HEK293 (cell line): Measurements from ENCODE around the gene PCDHGB7.

Source experiments
- CTCF ChIA-PET: fragments of 350-600 bp; formaldehyde crosslinking; extraction: SDS; loops from one replicate; lab custom pipeline; 2021; ENCODE audit warnings: antibody characterized with exemption; lab: Yijun Ruan, JAX
- POLR2A ChIA-PET: fragments of 300-600 bp; formaldehyde crosslinking; extraction: SDS; loops from one replicate; lab custom pipeline; 2020; ENCODE audit warnings: antibody characterized with exemption, inconsistent platforms; lab: Yijun Ruan, JAX
- H3K27ac ChIP-seq: fragments of 200-500 bp; sonication (Bioruptor generic); 2 replicates; pipeline ENCODE4 v1.5.1; 2014; ENCODE audit warnings: low read depth, low read length, control low read depth, inconsistent platforms; ENCODE audit errors: extremely low read depth
- H3K36me3 ChIP-seq, 2 experiments: fragments of 200-500 bp in 1 of 2; sonication (Bioruptor generic) in 1 of 2; 1 replicate in 1 of 2; 2 replicates in 1 of 2; pipeline ENCODE4 v1.5.1; 2014 to 2017; ENCODE audit warnings: inconsistent platforms in 2 of 2, low read length in 2 of 2; ENCODE audit not compliant: control insufficient read depth in 2 of 2, insufficient read depth in 1 of 2
- H3K4me1 ChIP-seq: fragments of 200-500 bp; sonication (Bioruptor generic); 2 replicates; pipeline ENCODE4 v1.5.1; 2014; ENCODE audit warnings: mild to moderate bottlenecking, low read length, inconsistent platforms; ENCODE audit not compliant: control insufficient read depth, insufficient read depth
- H3K4me3 ChIP-seq: 2 replicates; pipeline ENCODE4 v1.5.1; 2011; ENCODE audit warnings: low read depth, mild to moderate bottlenecking, control low read depth, low read length, moderate library complexity
- H3K9me3 ChIP-seq: fragments of 200-500 bp; sonication (Bioruptor generic); 2 replicates; pipeline ENCODE4 v1.5.1; 2014; ENCODE audit warnings: low read depth, low read length, inconsistent platforms; ENCODE audit not compliant: control insufficient read depth, insufficient read depth
- FEZF1 ChIP-seq: fragments of 450-650 bp; formaldehyde crosslinking; IDR thresholded peaks from 2 replicates; pipeline ENCODE4 v1.5.1; 2016; ENCODE audit warnings: missing biosample characterization, missing genetic modification characterization
- GFI1B ChIP-seq: fragments of 450-650 bp; formaldehyde crosslinking; IDR thresholded peaks from 2 replicates; pipeline ENCODE4 v1.5.1; 2016; ENCODE audit warnings: missing biosample characterization, missing genetic modification characterization
- ZFHX2 ChIP-seq: fragments of 450-650 bp; formaldehyde crosslinking; conservative IDR thresholded peaks from 2 replicates; pipeline ENCODE4 v1.5.1; 2016; ENCODE audit warnings: missing biosample characterization, missing genetic modification characterization
- ZNF24 ChIP-seq: fragments of 450-650 bp; formaldehyde crosslinking; IDR thresholded peaks from 2 replicates; pipeline ENCODE4 v1.5.1; 2016; ENCODE audit warnings: missing biosample characterization, missing genetic modification characterization
- ZNF558 ChIP-seq: fragments of 450-650 bp; formaldehyde crosslinking; IDR thresholded peaks from 2 replicates; pipeline ENCODE4 v1.5.1; 2016; ENCODE audit warnings: missing biosample characterization, missing genetic modification characterization
- ZNF658 ChIP-seq: fragments of 450-650 bp; formaldehyde crosslinking; IDR thresholded peaks from 2 replicates; pipeline ENCODE4; 2016; ENCODE audit warnings: missing biosample characterization, missing genetic modification characterization
- ZNF664 ChIP-seq: fragments of 450-650 bp; formaldehyde crosslinking; IDR thresholded peaks from 2 replicates; pipeline ENCODE4 v1.5.1; 2016; ENCODE audit warnings: missing biosample characterization, missing genetic modification characterization
- ZNF776 ChIP-seq: fragments of 450-650 bp; formaldehyde crosslinking; IDR thresholded peaks from 2 replicates; pipeline ENCODE4 v1.5.0; 2017; ENCODE audit warnings: missing biosample characterization, missing genetic modification characterization, borderline replicate concordance
- ZNF791 ChIP-seq: fragments of 450-650 bp; formaldehyde crosslinking; IDR thresholded peaks from 2 replicates; pipeline ENCODE4 v1.5.1; 2016; ENCODE audit warnings: missing biosample characterization, missing genetic modification characterization
- TF ChIP-seq, protein P1 (sequence below): fragments of 450-650 bp; formaldehyde crosslinking; IDR thresholded peaks from 2 replicates; pipeline ENCODE4 v1.5.1; 2017; ENCODE audit warnings: missing biosample characterization, missing genetic modification characterization
- TF ChIP-seq, protein P2 (sequence below): fragments of 450-650 bp; formaldehyde crosslinking; IDR thresholded peaks from 2 replicates; pipeline ENCODE4 v1.5.1; 2016; ENCODE audit warnings: missing biosample characterization, missing genetic modification characterization
- TF ChIP-seq, protein P3 (sequence below): fragments of 450-650 bp; formaldehyde crosslinking; IDR thresholded peaks from 2 replicates; pipeline ENCODE4 v1.5.1; 2016; ENCODE audit warnings: missing biosample characterization, missing genetic modification characterization
- TF ChIP-seq, protein P4 (sequence below): fragments of 450-650 bp; formaldehyde crosslinking; IDR thresholded peaks from 2 replicates; pipeline ENCODE4 v1.5.1; 2016; ENCODE audit warnings: missing biosample characterization, missing genetic modification characterization
- TF ChIP-seq, protein P5 (sequence below): fragments of 450-650 bp; formaldehyde crosslinking; IDR thresholded peaks from 2 replicates; pipeline ENCODE4 v1.5.1; 2016; ENCODE audit warnings: missing biosample characterization, missing genetic modification characterization
- TF ChIP-seq, protein P6 (sequence below): fragments of 450-650 bp; IDR thresholded peaks from 2 replicates; pipeline ENCODE4 v1.5.1; 2018; ENCODE audit warnings: missing biosample characterization, missing genetic modification characterization
- TF ChIP-seq, protein P7 (sequence below): fragments of 450-650 bp; formaldehyde crosslinking; IDR thresholded peaks from 2 replicates; pipeline ENCODE4 v1.5.1; 2016; ENCODE audit warnings: missing biosample characterization, missing genetic modification characterization
- TF ChIP-seq, protein P8 (sequence below): fragments of 450-650 bp; formaldehyde crosslinking; IDR thresholded peaks from 2 replicates; pipeline ENCODE4 v1.5.1; 2016; ENCODE audit warnings: missing biosample characterization, missing genetic modification characterization
- TF ChIP-seq, protein P9 (sequence below): fragments of 450-650 bp; formaldehyde crosslinking; IDR thresholded peaks from 2 replicates; pipeline ENCODE4 v1.5.1; 2016; ENCODE audit warnings: missing biosample characterization, missing genetic modification characterization

The PCDHGB7 gene

DNA sequence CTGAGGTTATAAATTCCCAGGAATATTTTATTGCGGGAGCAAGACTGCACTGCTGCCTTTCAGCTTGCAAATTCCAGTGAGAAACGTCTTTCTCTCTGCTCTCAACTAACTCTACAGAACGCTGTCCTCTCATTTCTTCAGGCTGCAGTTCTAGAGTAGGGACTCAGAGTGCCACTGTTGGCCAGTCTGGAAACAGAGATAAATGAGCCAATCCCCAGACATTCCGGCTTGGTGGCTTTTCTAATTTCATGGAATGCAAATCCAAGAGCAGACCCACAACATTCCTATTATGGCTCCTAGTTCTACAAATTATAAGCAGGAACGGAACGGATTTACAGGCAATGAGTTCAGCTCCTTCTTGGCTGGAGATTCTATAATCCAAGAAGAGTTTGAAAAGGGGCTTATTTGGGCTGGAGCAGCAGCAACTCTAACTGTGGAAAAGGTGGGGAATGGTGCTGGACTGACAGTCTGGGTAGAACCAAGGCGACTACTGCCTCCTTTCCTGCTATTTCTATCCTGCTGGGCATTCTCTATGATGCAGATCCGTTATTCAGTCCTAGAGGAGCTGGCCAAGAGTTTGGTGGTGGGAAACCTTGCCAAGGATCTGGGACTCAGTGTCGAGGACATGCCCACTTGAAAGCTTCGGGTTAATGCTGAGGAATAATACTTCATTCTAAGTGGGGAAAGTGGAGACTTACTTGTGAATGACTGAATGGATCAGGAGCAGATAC lies 22.1 kb downstream of the PCDHGB7 start (continued):
- no peak for TF ChIP-seq ZNF658

DNA sequence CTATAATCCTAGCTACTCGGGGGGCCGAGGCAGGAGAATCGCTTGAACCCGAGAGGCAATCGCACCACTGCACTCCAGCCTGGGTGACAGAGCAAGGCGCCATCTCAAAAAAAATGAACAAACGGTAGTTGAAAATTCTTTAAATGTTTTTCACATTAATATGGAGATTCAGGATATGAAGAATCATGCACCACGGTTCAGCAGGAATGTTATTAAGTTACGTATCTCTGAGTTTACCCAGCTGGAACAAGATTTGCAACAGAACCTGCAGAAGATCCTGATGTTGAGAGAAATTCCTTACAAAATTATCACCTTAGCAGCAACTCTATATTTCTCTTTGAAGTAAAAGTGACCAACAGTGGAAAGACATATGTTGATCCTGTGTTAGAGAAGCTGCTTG lies 22.9 kb downstream of the PCDHGB7 start:
- no peaks in the 10 kb centered on the region for H3K4me1 ChIP-seq
- CTCF ChIA-PET = interaction anchor here (0.5 to 1.7 kb wide), 3 partner anchors 84 to 117 kb away, joined by 3 to 6 read pairs (median 3); partner anchors contain the start of gene PCDHGB1
- H3K27ac ChIP-seq = no peak overlapping the region
- H3K36me3 ChIP-seq = no peaks in the 10 kb centered on the region
- TF ChIP-seq, protein P1, sequence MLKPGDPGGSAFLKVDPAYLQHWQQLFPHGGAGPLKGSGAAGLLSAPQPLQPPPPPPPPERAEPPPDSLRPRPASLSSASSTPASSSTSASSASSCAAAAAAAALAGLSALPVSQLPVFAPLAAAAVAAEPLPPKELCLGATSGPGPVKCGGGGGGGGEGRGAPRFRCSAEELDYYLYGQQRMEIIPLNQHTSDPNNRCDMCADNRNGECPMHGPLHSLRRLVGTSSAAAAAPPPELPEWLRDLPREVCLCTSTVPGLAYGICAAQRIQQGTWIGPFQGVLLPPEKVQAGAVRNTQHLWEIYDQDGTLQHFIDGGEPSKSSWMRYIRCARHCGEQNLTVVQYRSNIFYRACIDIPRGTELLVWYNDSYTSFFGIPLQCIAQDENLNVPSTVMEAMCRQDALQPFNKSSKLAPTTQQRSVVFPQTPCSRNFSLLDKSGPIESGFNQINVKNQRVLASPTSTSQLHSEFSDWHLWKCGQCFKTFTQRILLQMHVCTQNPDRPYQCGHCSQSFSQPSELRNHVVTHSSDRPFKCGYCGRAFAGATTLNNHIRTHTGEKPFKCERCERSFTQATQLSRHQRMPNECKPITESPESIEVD (tag by site-specific recombination) = no peak
- no peak for TF ChIP-seq ZNF791 (tag by site-specific recombination)
- no peak for TF ChIP-seq ZNF558 (tag by site-specific recombination)
- TF ChIP-seq ZNF776 (tag by site-specific recombination) = no peak
- TF ChIP-seq ZNF24 (tag by site-specific recombination) = no peak
- TF ChIP-seq, protein P2, sequence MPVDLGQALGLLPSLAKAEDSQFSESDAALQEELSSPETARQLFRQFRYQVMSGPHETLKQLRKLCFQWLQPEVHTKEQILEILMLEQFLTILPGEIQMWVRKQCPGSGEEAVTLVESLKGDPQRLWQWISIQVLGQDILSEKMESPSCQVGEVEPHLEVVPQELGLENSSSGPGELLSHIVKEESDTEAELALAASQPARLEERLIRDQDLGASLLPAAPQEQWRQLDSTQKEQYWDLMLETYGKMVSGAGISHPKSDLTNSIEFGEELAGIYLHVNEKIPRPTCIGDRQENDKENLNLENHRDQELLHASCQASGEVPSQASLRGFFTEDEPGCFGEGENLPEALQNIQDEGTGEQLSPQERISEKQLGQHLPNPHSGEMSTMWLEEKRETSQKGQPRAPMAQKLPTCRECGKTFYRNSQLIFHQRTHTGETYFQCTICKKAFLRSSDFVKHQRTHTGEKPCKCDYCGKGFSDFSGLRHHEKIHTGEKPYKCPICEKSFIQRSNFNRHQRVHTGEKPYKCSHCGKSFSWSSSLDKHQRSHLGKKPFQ (tag by site-specific recombination) = no peak
- TF ChIP-seq, protein P3, sequence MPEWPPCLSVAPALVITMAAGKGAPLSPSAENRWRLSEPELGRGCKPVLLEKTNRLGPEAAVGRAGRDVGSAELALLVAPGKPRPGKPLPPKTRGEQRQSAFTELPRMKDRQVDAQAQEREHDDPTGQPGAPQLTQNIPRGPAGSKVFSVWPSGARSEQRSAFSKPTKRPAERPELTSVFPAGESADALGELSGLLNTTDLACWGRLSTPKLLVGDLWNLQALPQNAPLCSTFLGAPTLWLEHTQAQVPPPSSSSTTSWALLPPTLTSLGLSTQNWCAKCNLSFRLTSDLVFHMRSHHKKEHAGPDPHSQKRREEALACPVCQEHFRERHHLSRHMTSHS (tag by site-specific recombination) = no peak
- TF ChIP-seq, protein P4, sequence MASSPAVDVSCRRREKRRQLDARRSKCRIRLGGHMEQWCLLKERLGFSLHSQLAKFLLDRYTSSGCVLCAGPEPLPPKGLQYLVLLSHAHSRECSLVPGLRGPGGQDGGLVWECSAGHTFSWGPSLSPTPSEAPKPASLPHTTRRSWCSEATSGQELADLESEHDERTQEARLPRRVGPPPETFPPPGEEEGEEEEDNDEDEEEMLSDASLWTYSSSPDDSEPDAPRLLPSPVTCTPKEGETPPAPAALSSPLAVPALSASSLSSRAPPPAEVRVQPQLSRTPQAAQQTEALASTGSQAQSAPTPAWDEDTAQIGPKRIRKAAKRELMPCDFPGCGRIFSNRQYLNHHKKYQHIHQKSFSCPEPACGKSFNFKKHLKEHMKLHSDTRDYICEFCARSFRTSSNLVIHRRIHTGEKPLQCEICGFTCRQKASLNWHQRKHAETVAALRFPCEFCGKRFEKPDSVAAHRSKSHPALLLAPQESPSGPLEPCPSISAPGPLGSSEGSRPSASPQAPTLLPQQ (tag by site-specific recombination) = no peak
- TF ChIP-seq, protein P5, sequence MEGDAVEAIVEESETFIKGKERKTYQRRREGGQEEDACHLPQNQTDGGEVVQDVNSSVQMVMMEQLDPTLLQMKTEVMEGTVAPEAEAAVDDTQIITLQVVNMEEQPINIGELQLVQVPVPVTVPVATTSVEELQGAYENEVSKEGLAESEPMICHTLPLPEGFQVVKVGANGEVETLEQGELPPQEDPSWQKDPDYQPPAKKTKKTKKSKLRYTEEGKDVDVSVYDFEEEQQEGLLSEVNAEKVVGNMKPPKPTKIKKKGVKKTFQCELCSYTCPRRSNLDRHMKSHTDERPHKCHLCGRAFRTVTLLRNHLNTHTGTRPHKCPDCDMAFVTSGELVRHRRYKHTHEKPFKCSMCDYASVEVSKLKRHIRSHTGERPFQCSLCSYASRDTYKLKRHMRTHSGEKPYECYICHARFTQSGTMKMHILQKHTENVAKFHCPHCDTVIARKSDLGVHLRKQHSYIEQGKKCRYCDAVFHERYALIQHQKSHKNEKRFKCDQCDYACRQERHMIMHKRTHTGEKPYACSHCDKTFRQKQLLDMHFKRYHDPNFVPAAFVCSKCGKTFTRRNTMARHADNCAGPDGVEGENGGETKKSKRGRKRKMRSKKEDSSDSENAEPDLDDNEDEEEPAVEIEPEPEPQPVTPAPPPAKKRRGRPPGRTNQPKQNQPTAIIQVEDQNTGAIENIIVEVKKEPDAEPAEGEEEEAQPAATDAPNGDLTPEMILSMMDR (tag by site-specific recombination) = no peak
- TF ChIP-seq, protein P6, sequence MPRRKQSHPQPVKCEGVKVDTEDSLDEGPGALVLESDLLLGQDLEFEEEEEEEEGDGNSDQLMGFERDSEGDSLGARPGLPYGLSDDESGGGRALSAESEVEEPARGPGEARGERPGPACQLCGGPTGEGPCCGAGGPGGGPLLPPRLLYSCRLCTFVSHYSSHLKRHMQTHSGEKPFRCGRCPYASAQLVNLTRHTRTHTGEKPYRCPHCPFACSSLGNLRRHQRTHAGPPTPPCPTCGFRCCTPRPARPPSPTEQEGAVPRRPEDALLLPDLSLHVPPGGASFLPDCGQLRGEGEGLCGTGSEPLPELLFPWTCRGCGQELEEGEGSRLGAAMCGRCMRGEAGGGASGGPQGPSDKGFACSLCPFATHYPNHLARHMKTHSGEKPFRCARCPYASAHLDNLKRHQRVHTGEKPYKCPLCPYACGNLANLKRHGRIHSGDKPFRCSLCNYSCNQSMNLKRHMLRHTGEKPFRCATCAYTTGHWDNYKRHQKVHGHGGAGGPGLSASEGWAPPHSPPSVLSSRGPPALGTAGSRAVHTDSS = no peak
- TF ChIP-seq, protein P7, sequence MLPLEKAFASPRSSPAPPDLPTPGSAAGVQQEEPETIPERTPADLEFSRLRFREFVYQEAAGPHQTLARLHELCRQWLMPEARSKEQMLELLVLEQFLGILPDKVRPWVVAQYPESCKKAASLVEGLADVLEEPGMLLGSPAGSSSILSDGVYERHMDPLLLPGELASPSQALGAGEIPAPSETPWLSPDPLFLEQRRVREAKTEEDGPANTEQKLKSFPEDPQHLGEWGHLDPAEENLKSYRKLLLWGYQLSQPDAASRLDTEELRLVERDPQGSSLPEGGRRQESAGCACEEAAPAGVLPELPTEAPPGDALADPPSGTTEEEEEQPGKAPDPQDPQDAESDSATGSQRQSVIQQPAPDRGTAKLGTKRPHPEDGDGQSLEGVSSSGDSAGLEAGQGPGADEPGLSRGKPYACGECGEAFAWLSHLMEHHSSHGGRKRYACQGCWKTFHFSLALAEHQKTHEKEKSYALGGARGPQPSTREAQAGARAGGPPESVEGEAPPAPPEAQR = no peak
- no peak for TF ChIP-seq GFI1B
- TF ChIP-seq ZNF664 (tag by site-specific recombination) = no peak
- TF ChIP-seq, protein P8, sequence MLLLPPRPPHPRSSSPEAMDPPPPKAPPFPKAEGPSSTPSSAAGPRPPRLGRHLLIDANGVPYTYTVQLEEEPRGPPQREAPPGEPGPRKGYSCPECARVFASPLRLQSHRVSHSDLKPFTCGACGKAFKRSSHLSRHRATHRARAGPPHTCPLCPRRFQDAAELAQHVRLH (tag by site-specific recombination) = no peak
- no peak for TF ChIP-seq FEZF1 (tag by site-specific recombination)
- TF ChIP-seq, protein P9, sequence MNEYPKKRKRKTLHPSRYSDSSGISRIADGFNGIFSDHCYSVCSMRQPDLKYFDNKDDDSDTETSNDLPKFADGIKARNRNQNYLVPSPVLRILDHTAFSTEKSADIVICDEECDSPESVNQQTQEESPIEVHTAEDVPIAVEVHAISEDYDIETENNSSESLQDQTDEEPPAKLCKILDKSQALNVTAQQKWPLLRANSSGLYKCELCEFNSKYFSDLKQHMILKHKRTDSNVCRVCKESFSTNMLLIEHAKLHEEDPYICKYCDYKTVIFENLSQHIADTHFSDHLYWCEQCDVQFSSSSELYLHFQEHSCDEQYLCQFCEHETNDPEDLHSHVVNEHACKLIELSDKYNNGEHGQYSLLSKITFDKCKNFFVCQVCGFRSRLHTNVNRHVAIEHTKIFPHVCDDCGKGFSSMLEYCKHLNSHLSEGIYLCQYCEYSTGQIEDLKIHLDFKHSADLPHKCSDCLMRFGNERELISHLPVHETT (tag by site-specific recombination) = no peak
- no peak for TF ChIP-seq ZFHX2 (tag by site-specific recombination)
- POLR2A ChIA-PET = no interaction called here
- no peaks in the 10 kb centered on the region for H3K9me3 ChIP-seq
- H3K4me3 ChIP-seq = no peak overlapping the region
